IPS-11a (cell line): Measurements from ENCODE around the gene PLIN5.
"Not testable (repeated sequence)": the region's sequence is repeated elsewhere in the genome, so short reads cannot be mapped to it uniquely, and the experiment has no call there.

Source experiments
- H3K4me3 ChIP-seq: one replicate; pipeline ENCODE4 v1.5.1; 2013; ENCODE audit warnings: low read depth, low read length, control low read depth

The PLIN5 gene

DNA sequence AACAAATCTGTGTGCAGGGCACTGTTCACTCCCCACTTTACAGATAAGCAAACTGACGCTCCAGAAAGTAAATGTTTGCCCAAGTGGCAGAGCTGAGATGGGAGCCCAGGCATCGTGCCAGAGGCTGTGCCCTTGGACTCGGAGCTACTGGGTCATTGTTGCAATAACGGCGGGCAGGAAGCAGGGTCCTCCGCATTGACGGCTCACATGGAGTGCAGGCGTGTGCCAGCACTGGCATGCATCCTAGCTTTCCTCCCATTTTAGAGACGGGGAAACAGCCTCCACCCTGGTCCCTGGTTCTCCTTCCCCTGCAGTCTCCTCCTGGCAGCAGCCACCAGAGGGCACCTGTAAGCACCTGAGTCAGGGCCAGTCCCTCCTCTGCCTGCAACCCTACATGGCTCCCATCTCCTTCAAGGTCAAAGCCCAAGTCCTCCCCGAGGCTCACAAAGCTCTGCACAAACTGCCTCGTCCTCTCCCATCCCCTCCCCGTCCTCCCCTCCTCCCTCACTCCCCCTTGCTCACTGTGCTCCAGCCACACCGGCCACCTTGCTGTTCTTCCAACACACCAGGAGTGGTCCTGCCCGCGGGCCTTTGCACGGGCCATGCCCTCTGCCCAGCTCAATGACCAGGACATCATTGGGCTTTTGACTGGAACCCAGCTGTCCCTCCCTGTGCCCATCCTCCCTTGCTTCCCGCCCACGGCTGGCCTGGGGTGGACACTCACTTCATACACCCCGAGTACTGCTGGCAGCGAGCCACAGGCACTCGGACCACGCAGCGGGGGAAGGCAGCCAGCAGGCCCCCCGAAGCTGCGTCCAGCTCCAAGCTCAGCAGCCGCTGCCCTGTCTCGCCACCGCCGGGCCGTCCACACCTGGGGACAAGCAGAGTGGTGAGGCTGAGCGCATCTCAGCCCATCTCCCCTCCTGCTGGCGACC is 12.5 kb upstream of the PLIN5 start:
- no peak overlapping the region for H3K4me3 ChIP-seq

DNA sequence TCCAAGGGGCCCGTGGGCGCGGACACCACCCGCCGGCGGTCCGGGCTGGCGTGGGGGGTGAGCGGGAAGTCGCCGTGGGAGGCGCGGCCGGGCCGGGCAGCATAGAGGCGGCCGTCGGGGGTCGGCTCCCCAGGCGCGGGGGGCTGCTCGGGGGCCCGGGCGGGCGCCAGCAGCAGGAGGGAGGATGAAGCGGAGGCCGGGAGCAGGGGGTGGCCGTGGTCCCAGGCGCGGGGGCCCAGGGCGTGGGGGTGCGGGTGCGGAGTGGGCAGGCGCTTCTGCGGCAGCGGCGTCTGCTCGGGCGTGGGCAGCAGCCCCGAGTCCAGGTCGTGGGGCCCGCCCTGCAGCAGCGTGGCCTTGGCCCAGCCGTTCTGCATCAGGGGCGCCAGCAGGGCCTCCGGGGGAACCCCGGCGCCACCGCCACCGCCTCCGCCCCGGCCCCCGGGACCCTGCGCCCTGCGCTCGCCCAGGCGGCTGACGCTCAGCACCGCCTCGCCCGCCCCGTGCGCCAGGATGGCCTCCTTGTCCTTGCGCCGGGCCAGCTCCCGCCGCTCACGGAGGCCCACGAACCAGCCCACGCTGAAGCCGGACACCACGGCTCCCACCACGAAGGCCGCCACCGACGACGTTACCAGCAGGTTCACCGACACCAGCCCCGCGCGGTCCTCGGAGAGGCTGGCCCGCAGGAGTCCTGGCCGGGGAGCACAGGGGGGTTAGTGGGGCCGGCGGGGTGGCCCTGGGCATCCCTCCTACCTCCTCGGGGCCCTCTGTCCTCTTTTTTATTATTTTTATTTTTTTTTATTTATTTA is 9.0 kb upstream of the PLIN5 start:
- H3K4me3 ChIP-seq: no peak overlapping the region

DNA sequence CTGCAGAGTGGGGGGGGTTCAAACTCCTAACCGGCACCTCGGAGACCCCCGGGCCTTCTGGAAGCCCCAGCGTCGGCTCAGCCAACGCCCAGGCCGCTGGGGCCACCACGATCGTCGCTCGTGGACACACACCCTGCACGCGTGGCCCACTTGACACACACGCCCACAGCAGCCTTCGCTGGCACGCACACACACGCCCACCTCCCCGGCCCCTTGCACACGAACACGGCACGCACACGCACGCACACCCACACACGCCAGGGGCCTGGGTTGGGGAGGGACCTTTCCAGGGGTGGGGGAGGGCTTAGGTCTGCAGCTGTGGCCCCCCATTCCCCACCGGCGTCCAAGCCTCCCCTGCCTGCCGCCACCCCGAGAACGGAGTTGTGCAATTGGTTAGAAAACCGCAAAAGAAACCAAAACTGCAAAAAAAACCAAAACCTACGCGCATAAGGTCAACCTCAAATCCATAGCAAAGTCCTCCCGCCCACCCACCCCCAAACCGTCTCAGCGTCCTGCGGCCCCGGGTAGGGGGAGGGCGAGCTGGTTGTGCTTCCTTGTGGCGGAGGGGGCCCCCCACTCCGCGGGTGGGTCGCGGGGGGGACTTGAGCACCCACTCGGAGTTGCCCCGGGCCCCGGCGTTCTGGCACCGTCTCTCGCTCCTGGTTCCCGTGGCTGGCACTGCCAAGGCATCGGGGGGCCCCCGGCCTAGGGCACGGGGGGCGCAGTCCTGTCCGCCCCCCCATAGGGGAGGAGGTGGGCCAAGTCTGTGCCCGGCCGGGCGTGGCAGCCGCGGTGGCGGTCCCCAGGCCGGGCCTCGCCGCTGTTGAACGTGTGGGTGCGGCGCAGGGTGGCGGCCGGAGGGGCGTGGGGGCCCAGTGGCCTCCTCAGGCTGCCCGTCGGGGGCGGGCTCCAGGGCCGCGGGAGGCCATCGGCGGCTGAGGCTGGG is 8.1 kb upstream of the PLIN5 start:
- no peak overlapping the region for H3K4me3 ChIP-seq

DNA sequence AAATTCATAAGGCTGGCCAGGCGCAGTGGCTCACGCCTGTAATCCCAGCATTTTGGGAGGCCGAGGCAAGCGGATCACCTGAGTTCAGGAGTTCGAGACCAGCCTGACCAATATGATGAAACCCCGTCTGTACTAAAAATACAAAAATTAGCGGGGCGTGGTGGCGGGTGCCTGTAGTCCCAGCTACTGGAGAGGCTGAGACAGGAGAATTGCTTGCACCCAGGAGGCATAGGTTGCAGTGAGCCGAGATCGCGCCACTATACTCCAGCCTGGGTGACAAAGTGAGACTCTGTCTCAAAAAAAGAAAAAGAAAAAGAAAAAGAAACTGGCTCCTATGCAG is 6.8 kb upstream of the PLIN5 start:
- H3K4me3 ChIP-seq: not testable (repeated sequence)

GRCh38 chr19:4541114-4541805 is 6.2 kb upstream of the PLIN5 start:
- H3K4me3 ChIP-seq: no peak overlapping the region

- no peak within 1 kb of the TSS for H3K4me3 ChIP-seq
Observed at GRCh38 chr19:4539693-4540581, 4.9 kb upstream of the PLIN5 start, which contains the start of gene LRG1. TSS of gene LRG1 (minus strand) at chr19:4540036. CDS start at chr19:4540013, 23 bp downstream.

DNA sequence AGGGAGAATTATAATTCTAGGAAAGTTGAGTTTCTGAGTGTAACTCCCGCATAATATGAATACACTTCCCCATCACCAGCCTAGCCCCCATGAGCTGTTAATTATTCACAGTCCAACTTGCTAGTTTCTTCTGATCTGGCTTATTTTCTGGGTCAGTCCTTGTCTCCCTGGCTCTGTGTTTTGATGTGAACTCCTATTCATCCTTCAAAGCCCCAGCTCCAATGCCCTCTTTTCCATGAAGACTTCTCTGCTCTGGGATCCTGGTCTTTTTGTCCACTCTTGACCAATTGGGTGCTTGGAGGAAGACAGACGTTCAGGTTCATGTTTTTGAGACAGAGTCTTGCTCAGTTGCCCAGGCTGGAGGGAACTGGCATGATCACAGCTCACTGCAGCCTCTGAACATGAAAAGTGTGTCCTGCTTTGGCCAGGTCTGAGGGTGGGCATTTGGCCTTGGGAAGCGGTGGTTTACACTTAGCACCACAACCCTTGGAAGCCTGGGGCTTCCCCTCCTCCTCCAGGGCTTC is 4.2 kb upstream of the PLIN5 start:
- H3K4me3 ChIP-seq: no peak overlapping the region

DNA sequence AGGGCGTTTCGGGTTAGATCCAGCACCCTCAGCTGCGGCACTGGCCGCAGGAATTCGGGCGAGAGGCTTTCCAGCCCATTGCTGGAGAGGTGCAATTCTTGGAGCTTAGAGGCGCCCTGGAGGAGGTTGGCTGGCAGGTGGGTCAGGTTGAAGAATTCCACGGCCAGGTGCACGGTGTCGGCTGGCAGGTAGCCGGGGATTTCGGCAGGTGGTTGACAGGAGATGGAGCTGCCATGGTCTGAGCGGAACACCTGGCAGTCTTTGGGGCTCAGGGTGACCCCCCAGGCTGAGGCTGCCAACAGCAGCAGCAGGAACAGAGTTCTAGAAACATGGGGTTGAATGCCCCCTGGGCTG is 3.6 kb upstream of the PLIN5 start:
- no peak overlapping the region for H3K4me3 ChIP-seq

GRCh38 chr19:4537953-4538600 is 3.1 kb upstream of the PLIN5 start:
- H3K4me3 ChIP-seq: no peak overlapping the region

DNA sequence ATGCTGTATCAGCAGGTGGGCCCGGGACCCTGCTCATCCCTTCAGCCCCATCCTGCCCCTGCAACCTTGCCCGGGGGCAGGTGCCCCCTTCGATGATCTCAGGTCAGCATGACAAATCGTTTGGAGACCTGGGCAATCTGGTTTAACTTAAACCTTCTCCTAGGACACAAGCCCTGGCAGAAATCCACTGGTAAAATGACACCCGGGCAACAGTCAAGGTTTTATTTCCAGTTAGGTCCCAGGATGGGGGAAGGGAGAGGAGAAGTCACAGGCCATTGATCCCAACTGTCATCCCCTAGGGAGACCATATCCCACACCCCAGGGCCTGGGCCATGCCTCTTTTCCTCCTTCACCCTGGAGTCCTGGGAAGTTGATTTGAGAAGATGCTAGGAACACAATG is 1.8 kb upstream of the PLIN5 start:
- H3K4me3 ChIP-seq: no peak overlapping the region

GRCh38 chr19:4533835-4534424 is 1.1 kb downstream of the PLIN5 start:
- no peak overlapping the region for H3K4me3 ChIP-seq

DNA sequence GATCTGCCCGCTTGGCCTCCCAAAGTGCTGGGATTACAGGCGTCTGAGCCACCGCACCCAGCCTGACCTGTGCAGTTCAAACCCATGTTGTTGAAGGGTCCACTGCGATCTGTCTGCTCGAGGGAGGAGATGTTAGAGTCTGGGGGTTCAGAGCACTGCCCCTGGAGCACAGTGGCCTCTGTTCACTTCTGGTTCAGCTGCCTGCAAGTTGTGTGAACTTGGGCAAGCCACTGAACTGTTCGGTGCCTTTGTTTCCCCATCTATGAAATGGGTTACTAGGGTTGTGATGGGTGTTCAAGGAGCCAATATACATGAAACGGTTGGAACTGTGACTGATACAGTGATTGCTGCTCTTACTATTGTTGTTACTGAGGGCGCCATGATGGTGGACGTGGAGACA is 1.7 kb downstream of the PLIN5 start:
- no peak overlapping the region for H3K4me3 ChIP-seq

DNA sequence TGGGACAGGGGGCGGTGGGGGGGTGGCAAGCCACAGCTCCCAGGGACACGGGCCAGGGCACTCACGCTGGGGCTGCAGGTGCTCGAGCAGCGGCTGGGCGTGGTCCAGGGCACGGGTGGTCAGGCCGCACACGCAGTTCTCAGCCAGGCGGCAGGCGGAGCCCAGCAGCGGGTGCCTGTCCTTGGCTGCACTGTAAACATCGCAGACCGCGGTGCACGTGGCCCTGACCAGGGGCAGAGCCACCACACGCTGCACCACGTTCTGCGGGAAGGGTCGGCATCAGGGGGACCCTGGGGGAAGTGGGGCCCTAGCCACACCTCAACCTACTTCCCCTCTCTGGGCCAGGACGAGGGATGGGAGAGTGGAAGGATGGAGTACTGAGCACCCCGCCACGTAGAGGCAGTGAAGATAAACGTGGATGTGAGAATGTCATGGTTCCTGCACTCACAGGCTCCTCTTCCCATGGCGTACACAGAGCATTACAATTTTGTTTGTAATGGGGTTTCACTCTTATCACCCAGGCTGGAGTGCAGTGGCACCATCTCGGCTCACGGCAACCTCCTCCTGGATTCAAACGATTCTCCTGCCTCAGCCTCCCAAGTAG is 3.4 kb downstream of the PLIN5 start:
- H3K4me3 ChIP-seq: no peak overlapping the region

GRCh38 chr19:4529924-4530522 is 5.0 kb downstream of the PLIN5 start:
- H3K4me3 ChIP-seq: no peak overlapping the region

DNA sequence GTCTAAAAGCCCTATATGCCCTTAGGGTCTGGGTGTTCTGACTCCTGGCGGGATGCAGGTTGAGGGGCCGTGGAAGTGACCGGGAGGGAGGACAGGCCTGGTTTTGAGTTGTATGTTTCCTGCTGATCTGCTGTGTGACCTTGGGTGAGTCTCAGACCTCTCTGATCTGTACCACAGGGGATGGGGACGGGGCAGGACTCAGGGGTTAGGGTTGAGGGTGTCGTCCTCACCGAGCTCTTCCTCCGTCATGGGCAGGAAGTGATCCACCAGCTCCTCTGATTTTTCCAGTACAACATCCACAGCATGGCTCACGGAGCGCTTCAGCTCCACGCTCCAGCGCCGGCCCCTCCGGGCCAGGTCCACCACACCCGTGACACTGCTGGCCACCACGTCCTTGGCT is 6.2 kb downstream of the PLIN5 start:
- no peak overlapping the region for H3K4me3 ChIP-seq

- H3K4me3 ChIP-seq: not testable (repeated sequence)
Observed at GRCh38 chr19:4527377-4527776, 7.6 kb downstream of the PLIN5 start.

GRCh38 chr19:4525563-4526002 is 9.4 kb downstream of the PLIN5 start:
- H3K4me3 ChIP-seq: no peak overlapping the region
